Fibroblast of gingiva (primary cell): Measurements from ENCODE around the gene POC1A.

Source experiments
- DNase-seq: peaks from one replicate; pipeline ENCODE4 v3.0.0-alpha.2; 2011; ENCODE audit warnings: low read depth

The POC1A gene

DNA sequence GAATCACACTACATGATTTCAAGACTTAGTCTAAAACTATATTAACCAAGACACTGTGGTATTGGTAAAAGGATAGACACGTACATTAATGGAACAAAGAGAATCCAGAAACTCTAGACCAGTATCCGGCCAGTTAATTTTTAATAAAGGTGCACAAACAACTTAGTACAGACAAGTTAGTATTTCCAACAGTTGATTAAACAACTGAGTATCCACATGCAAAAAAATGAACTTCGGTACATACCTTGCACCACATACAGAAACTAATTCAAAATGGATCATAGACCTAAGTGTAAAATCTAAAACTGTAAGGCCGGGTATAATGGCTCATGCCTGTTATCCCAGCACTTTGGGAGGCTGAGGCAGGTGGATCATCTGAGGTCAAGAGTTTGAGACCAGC is 51.3 kb downstream of the POC1A start:
- DNase-seq: no peak

DNA sequence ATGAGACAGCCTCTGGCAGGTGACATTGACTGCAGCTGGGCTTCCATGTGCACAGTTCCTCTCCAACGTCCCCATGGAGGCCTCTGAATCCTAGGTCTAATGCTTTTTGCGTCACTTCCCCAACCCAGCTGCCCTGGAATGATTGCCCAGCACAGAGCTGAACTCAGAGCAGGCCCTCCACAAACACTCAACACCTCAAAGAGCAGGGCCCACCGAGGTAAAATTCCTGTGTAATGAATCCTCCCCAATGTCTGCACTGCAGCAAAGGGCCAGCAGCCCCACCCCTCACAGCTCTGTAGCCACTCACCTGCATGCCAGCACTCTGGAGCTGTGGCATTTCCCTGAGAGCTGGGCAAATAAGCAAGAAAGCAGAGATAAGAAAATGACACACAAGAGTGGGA is 55.2 kb downstream of the POC1A start:
- DNase-seq: no peak

DNA sequence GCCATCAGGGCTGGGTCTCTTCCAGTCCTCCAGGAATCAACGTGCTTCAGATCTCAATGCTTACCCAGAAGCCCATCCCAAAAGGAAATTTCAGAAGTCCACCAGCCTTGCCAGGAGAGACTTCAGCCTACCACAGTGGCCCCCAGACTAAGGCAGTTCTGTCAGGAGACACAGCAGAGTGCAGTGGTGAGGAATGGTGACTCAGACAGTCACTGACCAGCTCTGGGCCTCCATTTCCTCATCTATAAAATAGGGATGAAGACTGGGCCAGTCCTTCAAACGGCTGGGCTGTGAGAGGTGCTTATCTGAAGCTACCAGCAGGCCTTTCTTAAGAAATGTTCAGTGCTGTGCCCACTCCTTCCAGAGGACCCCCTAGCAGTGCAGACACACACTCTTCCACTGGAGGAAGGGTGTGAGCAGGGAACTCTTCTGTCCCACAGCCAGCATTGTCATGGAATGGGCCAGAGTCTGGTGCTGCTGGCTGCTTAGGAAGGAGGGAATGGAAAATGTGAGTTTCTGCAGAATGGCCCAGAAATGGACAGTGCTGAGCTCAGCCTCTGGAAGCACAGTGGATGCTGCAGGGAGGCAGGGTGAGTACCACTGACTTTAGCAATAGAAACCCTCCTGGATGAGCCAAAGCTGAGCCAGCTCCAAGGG is 56.2 kb downstream of the POC1A start:
- no peak for DNase-seq

DNA sequence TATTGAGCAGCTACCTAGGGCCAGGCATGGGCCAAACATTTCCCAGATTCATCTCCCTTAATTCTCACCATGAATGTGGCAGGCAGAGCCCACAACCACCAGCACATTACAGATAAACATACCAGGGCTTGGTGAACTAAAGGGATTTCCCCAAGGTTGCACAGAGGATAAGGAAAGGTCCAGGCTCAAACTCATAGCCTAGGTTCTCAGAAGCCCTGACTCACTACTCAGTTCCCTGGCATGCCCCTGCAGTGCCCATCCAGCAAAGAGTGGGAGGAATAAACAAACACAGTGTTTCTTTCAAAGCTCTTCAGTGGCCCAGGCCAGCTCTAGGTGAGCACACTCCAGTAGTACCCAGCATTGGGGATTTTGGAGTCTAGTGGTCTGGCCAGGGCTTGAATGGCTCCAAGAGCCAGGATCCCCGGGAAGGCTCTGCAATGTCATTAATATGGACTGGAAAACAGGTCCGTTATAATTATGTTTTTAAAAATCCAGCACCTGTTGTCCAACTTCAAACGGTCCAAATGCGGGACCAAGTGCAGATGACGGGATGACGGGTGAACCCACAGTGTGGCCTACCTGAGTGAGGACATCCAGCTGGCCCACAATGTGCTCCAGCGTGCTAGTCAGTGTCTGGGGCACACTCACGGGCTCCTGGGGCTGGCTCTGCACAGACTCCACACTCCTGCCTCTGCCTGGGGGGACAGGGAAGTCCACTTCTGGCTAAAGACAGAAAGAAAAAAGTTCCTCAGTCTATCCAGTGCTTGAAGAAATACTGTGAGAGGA is 58.0 kb downstream of the POC1A start:
- DNase-seq: no peak

DNA sequence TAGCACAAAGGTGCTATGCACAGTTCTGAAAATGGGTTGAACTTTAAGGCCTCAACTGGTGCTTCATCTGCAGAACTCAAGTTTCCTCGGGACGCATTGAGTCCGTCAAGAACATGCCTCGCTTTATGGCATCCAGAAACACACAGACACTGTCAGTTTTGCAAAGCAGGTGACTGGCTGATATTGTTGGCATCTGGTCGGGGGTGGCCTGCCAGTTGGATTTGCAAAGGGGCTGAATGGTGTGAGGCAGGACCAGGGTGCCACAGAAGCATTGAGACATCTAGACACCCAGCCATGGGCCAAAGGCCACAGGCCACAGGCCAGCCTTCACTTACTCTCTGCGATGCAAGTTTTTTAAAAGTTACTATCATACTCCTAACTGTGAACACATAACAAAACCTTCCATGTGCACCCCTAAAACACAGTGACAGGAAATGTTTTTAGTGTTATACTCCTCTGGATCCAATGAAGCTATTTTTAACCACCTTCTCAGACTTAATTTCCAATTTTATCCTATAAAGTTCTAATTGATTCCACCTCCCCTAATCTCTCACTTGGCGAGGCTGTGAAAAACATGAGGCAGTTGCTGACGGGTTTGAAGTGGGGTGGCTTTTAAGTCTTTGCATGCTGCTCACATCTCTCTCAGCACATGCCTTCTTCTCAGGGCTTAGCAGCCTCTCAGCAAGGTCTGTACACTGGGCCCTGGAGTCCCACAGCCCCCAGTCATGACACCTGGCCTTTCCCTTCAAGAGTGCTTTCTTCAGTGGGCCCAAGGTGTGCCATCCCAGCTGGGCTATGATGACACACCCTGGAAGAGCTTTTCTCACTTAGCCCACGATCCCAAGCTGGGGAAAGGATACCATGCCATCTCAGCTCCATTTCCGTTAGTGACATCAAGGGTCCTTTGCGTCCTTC is 59.4 kb downstream of the POC1A start:
- no peak for DNase-seq

DNA sequence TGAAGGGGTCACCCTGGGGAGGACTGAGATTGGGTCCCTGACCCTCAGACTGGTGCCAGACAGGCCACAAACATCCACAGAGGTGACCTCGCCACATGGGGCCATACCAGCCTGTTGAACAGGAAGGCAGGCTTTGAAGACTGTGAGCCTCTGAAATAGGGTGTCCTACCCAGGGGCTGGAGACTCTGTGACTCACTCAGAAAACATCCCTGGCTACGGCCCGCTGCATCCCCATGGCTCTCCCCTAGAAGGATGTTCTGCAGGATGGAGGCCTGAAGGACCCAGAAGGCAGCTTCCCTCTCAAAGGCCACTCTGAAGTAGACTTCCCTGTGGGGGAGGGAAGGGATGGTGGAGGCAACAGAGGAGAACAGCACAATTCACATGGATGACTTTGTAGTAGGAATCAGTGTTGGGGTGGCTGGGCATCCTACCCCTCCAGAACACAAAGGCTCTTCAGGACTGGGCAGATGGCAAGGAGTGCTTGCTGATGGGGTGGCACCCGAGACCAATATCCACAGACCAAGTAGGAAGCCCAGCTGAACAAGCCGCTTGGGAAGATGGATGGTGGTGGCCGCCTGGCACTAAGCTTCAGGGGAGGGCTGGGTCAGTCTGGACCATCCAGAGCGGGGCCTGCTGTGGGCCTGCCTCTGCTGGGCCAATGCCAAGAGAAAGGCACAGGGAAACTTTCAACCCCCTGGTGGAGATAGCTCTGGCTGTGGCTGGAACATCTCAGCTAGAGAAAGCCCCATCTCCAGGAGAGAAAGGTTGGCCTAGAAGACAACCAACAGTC is 60.3 kb downstream of the POC1A start:
- no peak for DNase-seq

DNA sequence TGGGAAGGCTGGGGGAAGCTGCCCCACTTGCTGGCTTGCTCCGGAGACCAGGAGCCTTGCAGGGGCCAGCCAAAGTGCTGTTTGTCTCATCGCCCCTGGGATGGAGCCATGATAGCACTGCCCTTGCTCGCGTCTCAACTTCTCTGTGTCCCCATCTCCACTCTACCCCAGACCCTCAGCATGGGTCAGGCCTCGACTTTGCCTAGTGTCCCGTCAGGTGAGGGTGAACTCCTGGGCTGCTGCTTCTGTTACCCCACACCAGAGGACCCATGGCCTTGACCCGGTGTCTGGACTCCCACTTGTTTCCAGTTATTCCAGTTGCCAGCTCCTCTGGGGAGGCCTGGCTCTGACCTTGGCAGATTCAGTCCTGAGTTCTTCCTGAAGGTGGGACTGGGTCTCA is 61.3 kb downstream of the POC1A start:
- DNase-seq: no peak

DNA sequence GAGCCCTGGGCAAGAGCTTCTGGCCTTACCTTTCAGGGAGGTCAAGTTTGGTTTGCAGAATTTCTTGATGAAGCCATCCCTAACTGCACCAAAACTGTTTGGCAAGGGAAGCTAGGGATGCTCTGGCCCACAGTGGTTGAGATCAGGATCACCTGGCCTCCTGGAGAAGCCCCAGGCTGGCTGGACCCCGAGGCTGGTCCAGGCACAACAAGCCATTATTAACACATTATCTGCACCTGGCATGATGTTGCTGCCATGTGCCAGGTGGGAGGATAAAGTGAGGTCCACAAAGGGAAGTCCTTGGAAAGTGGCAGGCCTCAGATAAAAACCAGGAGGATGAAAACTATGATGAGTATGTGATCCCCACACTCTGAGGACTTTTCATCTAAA is 62.0 kb downstream of the POC1A start:
- no peak for DNase-seq

DNA sequence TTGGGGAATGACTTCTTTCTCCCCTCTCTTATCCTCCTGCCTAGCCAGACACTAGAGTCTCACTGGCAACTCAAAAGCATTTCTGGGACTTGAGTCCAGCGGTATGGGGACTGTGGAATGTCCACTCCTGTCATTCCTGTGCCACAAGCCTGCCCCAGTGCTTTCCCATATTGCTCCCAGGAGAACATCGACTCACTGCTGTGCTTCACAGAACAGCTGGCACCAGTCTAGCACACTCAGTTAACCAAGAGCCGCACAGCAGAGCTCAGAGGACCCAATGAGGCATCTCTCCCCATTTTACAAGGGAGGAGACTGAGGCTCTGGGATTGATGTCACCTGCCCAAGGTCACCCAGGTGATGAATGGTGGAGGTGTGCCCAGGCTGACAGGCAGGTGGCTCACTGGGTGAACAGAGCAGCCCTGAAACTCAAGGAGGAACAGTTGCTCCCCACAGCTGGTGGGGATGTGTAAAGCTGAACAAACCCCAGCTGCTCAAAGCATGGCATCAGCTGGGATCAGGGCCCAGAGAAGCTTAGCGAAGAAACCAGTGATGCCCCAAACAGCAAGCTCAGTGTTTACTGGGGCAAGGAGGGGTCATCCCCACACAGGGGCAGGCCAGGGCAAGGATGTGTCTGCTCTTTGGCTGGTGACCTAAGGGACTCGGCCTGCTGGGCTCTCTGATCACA is 62.5 kb downstream of the POC1A start:
- DNase-seq: peak; percentile 14

DNA sequence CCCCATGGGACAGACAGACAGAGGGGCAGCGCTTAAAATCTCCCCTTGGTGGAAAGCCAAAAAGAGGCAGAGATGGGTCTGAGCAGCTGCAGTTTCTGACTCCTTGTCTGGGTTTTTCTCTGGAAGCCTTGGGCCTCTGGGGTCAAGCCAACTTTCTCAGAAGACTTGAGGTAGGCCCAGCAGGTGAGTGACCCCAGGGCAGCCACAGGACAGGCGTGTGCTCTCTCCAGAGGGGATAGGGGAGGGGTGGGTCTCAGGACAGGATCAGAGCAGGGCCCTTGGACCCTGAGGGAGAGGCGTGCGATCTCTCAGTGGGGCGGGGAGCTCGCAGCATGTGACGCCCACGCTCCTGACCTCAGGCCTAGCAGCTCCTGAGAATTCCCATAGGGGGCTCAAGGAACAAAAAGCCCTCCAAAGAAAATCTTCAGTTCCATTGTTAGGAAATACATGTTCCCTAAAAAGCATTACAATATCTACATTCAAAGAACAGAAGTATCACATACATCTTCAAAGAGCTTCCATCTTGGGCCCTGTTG is 63.2 kb downstream of the POC1A start:
- DNase-seq: no peak

DNA sequence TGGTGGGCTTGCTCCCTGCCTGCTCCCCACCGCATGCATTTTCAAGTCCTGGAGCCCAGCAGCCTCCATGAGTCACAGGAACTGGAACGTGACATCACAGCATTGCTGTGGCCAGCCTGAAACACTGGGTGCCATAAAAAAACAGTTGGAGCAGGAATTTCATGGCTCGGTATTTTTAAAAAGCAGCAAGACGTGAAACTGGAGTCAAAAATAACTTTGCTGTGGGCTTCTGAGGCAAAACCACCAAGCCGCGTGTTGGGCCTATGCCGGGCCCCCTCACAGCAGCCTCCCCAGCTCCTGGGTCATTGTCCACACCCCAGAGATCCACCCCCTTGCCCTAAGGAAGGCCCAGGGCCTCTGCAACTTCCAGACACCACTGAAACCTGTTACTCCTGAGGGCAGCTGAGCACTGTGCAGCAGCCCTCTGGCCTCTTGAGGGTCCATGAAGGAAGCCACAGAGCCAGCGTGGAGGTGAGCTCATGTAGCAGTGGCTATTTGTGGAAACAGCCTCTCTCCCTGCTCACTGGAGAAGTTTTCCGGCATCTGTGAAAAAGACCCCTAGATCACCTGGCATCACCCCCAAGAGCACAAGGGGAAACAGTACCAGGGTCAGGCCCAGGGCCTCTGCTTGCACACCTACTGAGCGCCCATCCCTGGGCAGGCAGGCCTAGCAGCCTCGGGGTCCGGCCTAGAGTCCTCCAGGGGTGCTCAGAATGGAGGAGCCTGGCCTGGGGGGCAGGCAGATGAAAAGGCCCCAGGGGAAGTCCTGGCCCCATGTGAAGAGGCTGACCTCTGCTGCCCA is 63.9 kb downstream of the POC1A start:
- DNase-seq: peak; percentile 71

DNA sequence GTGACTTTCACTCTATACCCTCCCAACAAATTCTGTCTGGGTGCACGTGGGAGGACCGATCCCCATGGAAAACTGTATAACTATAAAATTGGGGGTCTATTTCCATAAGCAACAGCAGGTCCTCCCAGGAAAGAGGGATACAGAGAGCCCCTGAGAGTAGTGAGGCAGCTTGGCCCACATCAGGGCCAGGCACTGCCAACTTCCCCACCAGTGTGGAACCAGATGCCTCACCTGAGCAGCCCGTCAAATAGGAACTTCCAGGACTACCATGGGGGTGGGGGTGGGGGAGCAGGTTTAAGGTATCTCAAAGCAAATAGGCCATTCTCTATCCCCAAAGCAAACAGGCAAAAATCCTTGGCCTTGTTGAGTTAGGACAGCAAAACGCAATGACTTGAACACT is 64.5 kb downstream of the POC1A start:
- no peak for DNase-seq

DNA sequence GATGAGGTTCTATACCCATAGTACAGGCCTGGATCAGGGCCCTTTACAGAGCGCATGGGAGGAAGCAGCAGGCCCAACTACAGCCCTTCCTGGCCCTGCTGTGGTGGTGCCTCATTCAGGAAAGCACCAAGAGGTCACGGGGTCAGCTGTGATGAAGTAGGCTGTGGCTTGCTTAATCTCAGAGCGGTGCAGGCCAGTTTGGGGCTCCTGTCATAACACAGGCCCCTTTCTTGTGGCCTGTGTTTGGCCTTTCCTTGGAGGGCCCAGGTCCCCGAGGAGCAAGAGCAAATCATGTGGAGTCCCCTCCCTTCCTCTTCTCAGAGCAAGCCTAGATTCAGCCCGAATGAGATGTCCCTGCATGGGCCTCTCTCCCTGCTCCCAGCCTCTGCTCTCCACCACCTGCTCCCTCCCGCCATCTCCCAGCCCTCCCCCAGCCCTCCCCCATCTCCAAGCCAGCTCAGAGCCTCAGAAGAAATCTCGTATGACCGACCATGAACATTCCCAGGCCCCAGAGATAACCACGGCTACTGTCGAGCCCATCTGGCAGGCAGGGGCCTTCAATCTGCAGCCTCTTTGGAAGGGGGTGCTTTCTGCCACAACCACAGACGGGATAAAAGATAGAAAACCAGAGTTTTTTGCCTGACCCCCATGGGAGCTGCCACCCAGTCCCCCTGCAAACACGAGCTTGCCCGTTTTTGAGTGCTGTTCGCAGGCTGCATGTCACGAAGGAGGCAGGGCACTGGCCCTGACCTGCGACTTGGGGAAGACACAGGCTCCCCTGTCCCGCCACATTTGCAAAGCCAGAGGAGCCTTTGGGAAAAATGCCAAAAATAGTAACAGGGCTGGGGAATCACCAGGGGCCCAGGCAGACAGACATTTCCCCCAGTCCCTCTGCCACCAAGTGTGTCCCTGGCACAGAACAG is 65.5 kb downstream of the POC1A start:
- peak; percentile 40 for DNase-seq

DNA sequence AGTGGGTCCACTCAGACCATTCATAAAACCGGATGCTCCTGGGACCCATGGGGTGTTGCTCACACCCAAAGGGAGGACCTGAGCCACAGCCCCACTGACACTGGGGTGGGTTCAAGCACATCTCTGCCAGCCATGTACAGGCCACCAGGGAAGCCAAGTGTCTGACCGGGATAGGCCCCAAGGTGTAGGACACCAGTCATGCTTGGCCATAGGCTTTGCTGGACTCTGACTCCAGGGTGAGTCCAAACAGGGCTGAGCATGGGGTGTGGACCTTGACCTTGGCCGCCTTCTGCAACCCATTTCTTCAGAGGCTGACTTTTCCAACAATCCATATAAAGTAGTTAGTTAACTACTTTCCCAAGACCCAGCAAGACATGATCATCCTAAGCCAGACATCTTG is 66.5 kb downstream of the POC1A start:
- DNase-seq: no peak

DNA sequence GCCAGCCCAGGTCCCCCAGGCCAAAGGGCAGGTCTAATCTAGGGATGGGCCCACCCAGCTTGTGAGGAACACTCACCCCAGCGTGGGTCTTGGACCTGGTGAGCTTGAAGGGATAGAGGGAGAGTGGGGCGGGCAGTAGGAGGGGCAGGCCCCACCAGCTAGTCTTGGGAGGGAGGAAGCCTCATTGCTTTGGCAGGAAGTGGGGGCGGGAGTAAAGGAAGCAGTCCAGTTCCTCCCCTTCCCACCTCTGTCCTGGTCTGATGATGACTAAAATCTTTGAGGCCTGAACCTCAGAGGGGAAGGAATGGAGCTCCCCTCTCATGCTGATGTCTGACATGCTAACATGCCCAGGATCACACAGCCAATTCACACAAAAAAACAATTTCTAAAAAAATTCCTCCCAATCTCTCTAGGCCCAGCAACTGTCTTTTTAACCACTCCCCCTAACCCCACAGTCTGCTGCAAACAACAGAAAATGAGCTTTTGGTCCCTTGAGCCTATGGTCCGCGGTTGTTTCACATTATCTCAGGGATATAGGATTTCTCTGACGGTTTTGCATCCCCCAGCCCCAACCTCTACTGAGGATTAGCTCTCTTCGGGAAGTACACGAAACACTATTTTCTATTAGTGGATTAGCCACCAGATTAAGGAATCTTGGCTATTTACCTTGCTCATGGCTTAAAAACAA is 67.1 kb downstream of the POC1A start:
- no peak for DNase-seq

DNA sequence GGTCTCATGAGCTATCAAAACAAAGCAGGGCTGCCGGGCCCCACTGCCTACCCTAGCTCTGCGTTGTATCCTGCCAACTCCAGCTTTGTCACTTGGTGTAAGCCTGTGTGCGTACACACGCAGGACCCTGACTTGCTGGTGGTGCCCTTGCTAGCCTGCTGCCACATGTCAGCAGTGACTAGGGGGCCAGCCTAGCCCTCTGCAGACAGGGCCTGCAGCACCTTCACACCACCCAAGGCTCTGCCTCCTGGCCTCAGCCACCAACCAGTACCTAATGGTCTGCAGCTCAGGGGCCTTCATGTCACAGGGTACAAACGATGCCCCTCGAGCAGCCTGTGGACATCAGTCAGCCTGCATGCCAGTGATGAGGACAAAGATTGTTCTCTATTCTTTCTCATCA is 67.8 kb downstream of the POC1A start:
- no peak for DNase-seq

DNA sequence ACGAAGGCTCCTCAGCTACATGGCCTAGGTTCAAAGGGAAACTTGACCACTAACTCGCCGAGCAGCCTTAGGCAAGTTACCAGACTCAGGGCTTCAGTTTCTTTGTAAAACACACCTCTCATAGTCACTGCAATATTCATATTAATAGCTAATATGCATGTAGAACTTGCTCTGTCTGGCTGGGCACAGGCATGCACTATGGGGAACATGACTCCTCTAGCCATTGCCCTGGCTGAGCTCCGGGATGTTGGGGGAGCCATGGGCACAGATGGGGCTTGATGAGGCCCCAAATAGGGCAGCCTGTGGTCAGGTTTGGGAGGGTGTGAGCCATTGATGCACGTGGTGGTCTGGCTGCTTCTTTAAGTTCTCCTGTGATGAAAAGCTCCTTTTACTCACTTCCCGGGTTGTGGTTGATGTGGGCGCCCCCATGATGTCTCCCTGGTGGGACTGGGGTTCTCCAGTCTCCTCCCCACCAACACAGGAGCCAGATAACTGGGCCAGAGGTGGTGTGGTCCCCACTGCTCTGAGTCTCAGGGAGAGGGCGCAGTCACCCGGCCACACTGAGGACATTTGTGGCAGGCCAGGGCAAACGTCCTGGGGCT is 68.4 kb downstream of the POC1A start:
- no peak for DNase-seq
